LHCN-M2 (cell line): ENCODE data around the gene TRIM44. TPM values are rescaled to one million over a fixed set of nuclear protein-coding genes. Genes with fewer than 3 reads are reported as not detected.
A peak's percentile ranks its signal among the peaks of the same experiment; 100 is the strongest.
"Not testable (repeated sequence)": the region's sequence is repeated elsewhere in the genome, so short reads cannot be mapped to it uniquely, and the experiment has no call there.

Experiments used
- DNase-seq: peaks from one replicate; pipeline ENCODE4 v3.0.0-alpha.2; 2012; ENCODE audit warnings: low read depth
- total RNA-seq: library from RNA; depleted of rRNA; stranded (reverse); fragments of >200 nt; gene quantifications from 2 replicates; pipeline ENCODE4 v1.2.3, GENCODE V29; 2014

The TRIM44 gene
- total RNA-seq, 1 experiment from 2014 or later: 35.9 TPM

DNA sequence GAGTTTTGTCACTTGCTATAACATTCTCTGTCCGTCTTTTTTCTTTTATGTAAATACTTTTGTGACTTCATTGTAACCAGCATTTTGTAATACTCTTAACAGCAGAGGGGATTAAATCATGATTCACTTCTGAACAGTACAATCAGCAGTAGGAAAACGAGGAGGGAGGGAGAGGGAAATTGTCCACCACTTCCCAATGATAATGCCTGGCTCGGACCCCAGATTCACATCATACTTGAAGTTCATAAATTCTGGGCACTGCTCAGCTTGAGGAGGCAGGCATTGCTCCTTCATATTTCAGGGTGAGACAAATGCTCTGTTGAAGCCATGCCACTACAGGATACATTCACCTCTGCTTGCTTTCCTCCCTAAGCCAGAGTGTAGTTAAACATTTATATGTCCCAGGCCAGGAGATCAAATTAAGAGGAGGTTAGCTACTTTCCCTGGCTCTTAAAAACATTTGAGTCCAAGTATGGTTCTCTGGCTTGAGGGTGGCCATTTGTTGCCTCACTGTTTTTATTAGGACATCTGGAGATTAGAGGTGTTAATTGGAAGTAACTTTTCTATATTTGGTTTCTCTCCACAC lies 152.2 kb downstream of the TRIM44 start:
- no peak for DNase-seq

DNA sequence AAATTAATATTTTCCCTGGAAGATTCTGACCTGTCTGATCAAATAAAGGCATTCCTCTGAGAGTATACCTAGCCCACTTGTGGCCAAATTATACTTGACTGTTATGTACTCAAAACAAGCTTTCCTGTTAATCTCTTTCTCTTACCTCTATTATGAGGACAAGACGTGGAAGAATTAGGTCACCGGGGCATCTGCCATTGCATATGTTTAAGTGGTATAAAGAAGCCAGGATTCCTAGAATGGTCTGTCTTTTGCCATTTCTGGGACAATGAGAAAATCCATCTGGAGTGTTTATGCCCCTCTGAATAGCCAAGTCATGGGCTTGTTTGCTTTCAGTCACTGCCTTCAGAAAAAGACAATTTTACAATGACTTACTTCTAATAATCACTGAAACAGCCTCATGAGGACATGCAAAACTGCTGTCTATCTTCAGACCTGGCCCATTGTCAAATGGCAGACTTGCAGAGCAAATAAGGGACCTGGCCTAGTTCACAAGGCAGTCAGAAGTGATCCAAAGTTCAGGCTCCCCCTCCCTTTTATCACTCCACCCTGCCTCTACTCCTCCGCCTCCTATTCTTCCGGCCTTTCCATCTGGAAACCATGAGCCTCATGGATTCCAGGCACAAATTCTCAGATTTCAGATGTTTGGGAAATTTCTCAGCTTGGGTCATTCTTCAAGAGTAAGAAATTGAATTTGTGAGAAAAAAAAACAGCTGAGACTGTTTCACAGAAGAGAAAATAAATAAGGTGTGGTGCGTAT lies 153.2 kb downstream of the TRIM44 start:
- DNase-seq: peak; percentile 66

DNA sequence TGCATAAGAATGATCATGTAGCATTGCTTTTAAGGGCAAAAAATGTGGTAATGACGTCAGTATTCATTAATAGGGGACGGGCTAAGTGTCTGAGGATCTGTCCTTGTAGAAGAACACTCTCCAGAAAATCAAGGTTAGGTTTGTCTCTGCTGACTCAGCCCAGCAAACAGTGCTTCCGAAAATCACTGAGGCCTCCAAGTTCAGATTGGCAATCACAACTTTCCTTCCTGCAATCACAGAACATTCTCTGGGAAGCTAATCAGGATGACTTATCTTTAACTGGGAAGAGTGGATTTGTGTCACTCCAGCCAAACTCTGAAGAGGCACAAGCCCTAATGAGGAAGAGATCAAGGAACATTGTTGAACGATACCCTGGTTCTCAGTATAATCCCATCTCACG lies 158.0 kb downstream of the TRIM44 start:
- no peak for DNase-seq

DNA sequence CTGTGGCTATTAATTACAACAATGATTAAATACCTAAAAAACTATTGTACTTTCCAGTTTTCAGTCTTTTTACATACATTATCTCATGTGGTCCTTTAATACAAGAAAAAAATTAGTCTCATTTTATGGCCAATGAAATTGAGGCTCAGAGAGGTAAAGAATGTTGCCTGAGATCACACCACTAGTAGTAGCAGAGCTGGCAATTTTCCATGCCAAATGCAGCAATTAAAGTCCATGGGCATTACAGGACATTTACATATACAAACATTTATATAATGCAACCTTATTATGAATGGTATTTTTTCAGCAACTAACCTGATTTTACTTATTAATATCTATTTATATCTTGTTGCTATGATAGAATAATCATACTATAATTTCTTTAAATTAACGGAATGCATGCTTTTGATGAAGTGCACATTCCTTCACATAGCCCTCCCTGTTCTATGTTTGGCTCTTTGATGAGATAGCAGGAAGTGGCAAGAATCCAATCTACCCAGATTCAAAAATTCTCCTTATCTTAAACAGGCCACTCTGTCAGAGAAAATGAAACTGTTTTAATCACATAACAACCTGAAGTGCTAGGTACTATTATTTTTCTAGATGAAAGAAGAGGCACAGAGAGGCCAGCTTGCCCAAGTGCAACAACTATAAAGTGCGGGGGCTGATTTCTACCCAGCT lies 160.4 kb downstream of the TRIM44 start:
- no peak for DNase-seq

DNA sequence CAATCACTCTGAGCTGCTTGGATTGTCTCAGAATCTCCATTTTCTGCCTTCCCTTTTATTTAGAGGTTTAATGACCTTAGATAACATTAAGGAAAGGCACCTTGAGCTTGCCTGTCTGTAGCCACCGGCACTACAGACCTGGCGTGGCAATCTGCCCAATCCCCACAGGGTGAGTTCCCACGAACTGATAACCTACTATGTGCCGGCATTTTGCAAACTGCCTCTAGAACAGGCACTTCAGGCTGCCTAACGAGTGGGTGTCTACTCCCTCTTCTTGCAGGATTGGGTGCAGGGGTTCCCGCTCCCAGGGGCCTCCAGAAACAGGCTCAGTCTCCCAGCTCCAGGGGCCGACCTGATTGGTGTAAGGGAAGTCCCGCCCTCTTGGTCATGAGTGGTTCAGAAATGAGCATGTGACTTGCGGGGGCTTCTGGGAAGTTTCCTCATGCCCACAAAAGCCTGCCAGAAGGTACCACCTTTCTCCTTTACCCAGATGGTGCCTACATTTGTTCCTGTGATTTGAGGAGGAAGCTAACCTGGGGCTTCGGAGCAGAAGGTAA lies 161.2 kb downstream of the TRIM44 start:
- DNase-seq: no peak

DNA sequence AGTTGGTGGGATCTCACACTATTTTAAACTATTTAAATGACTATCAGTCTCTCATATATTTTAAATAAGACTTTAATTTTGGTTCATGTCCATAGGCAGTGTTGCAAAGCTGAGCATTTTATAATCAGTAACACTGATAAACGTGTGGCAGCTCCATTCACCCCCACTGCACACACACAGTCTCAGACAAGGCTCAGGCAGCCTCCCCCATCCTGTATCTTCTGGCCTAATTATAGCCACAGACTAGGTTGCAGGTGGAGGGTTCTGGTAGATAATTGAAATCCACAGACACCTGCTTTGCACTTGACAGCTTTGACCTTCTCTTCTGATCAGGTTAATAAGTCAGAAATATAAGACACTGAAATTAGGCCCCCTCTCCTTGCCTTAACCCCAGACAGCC lies 162.8 kb downstream of the TRIM44 start:
- DNase-seq: no peak

DNA sequence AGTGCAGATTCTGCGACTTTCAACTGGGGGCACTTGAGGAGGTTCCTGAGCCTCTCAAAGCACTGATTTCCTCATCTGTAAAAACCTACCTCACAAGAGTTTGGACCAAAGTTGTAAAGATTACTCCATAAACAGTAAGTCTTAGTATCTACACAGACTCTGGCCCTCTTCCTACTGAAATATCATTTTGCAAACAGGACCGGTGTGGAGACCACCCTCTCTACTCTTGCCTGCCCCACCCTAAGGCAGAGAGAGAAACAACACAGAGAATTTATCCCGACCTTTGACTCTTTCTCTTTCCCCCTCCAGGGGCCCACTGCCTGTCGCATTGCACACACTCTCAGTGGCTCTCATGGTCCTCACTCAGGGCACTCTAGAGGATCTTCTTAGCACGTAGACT lies 163.4 kb downstream of the TRIM44 start:
- no peak for DNase-seq

DNA sequence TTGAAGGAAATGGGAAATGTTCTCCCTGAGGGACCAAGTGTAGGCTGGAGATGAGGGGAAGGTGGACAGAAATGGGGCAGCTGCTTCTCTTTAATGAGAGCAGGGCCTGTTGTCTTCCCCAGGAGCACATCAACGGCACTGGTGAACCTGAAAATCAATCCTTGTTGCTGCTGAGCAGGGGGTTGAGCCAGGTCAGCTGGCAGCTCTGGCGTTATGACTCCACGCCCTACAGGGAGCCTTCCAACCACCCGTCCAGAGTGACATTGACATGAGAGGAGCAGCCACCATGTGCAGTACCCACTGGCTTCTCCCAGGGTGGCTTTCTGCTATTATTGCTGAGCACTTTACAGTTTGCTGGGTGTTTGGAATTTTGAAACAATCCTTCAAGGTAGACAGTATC lies 164.4 kb downstream of the TRIM44 start:
- no peak for DNase-seq

DNA sequence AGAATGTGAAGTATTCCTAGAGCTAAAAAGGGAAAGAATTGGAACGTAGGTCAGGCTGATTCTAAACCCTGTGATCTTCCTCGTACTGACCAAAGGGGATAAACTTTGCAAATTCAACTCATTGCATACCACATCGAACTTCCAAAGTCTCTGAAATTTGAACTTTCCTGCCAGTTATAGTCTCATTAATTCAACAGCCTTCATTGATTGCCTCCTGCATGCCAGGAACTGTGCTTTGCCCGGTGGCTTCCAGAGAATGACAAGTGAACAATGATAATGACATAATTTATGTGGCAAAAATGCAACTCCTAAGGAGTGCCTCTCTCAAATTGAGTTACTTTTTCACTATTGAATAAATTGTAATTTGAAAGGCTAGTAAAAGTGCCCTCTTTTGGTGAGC lies 173.6 kb downstream of the TRIM44 start:
- DNase-seq: no peak

DNA sequence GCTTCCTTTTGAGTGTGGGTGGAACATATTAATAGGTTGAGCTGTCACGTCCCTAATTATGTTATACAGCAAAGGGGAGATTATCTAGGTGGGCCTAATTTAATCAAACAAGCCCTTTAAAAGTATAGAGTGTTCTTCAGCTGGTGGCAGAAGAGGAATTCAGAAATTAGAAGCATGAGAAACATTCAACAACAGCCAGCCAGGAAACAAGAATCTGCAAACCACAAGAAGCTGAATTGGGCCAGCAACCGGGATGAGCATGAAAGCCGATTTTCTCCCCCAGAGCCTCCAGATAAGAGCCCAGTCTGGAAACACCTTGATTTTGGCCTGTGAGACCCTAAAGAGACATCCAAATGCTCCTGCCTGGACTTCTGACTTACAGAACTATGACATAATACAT lies 175.5 kb downstream of the TRIM44 start:
- DNase-seq: no peak

DNA sequence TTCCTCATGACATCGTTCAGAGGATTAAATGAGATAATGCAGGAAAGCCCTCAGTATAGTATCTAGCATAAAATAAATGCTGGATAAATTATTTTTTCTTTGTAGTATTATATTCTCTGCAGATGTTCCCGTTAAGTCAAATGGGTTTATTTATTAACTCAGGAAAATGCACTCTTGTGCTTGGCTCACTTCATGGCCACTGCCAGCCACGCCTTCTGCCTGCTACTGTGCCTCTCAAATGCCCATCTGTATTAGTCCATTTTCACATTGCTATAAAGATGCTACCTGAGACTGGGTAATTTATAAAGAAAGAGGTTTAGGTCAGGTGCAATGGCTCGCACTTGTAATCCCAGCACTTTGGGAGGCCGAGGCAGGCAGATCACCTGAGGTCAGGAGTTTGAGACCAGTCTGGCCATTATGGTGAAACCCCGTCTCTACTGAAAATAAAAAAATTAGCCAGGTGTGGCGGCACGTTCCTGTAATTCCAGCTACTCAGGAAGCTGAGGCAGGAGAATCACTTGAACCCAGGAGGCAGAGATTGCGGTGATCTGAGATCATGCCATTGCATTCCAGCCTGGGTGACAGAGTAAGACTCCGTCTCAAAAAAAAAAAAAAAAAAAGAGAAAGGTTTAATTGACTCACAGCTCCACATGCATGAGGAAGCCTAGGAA lies 176.3 kb downstream of the TRIM44 start:
- DNase-seq: not testable (repeated sequence)

DNA sequence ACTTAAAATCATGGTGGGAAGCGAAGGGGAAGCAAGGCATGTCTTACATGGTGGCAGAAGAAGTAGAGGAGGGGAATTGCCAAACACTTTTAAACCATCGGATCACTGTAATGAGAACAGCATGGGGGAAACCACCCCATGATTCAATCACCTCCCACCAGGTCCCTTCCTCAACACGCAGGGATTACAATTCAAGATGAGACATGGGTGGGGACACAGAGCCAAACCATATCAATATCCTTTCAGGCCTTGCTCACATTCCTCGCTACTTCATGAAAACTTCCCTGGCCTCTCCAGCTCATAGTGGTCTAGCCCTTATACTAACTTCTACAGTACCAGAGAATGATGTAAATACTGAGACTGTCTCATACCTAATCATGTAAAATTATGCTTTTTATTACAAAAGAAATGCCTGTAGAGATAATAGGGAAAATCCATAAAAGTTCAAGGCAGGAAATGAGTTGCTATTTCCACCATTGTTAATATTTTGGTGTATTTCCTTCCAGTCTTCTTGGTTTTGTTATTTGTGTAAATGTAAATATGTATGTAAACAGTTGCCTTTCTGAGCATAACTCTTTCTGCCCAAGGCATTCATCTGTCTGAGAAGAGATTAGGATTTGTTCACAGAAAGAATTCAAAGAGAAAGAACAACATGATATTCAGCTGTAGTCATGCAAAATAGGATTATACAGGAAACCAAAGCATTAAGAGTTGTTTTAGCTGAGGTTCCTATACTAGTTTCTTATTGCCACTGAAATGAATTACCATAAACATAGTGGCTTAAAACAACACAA lies 177.0 kb downstream of the TRIM44 start:
- DNase-seq: no peak

DNA sequence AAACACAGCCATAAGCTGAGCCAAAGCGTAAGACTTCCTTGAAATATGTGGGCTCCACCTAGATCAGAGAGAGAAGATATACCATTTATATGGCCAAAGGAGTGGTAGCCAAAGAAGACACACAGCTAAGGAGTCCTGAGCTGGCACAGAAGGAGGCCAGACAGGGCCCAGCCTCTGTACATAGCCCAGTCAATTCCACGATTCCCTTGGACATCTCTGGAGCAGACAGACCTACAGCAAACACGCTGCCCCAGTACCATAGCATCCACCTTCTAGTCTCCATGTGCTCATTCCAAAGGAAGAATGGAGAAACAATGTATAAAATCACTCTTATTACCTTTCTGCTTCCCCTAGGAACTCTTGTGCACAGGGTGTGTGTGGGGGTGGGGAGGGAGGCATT lies 179.2 kb downstream of the TRIM44 start:
- DNase-seq: no peak

DNA sequence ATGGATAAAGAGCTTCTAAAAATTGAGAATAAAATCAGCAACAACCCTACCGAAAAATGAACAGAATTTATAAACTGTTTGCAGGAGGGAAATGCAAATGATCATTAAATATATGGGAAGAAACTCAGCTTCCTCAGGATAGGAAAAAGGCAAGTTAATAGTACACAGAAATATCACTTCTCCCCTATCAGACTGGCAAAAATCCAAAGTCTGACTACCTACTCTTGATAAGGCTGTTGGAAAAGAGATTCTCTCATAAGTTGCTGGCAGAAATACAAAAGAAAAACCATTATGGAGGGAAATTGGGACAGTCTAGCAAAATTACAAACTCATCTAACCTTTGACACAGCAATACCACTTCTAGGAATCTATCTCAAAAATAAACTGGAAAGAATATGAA lies 180.4 kb downstream of the TRIM44 start:
- DNase-seq: no peak

DNA sequence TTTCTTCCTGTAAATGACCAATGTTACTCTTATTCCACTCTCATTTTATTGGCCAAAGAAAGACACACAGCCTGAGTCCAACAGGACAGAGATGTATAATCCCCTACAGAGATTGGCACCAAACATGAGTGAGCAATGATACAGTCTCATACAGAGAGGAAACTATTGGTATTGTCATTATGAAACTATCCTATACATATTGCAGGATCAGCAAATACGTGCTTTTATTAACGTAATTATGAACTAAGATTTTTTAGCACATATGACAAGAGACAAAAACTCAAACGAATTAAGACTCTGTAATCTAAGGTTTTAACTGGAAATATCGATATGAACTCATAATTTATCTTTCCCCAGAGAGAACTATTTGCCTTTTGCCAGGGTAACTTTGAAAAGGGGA lies 182.0 kb downstream of the TRIM44 start:
- DNase-seq: no peak

DNA sequence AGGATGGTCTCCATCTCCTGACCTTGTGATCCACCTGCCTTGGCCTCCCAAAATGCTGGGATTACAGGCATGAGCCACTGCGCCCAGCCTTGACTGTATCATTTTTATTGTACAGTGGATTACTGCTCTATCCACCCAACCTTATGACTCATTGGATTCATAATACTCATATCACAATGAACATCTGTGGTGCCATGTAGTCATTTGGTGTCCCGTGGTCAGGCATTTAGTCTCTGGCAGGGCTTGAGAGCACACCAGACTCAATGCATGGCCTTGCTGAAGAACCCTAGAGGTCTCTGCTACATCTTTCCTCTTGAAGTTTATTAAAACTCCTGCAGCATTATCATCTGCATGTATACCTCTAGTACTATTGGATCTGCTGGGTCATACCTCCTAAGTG lies 183.3 kb downstream of the TRIM44 start:
- DNase-seq: peak; percentile 61

DNA sequence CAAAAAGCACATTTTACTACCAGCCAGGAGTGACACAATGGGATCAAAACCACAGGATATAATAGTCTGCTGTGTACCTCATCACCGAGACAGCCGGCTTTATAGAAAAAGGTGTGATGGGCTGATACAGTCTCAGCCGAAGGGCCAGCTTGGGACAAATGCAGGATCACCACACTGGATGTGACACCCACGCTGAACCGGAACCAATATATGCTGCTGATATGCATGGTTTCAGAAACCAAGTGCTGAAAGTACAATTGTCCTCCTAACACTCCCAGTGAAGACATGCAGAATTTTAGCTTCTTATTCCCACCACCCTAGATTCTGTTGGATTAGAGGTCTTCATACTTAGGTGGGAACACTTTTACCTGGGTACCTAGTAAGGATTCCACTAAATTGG lies 184.3 kb downstream of the TRIM44 start:
- no peak for DNase-seq

DNA sequence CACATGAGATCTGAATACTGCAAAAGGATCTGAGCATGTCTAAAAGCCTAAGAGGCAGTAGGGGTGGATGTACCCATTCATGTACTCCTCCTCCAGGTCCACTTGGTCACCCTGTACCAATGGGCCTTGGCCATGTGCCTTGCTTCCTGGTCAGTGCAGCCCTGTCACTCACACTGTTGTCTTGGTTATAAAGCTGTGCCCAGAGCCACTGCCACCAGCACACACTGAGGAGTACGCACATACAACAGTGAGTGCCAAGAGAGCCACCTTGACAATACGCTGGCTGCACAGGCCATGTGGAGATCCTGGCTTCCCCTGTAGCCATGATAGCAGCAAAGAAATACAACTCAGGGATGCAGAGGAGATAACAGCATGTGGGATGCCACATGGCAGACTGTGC lies 184.9 kb downstream of the TRIM44 start:
- DNase-seq: no peak

DNA sequence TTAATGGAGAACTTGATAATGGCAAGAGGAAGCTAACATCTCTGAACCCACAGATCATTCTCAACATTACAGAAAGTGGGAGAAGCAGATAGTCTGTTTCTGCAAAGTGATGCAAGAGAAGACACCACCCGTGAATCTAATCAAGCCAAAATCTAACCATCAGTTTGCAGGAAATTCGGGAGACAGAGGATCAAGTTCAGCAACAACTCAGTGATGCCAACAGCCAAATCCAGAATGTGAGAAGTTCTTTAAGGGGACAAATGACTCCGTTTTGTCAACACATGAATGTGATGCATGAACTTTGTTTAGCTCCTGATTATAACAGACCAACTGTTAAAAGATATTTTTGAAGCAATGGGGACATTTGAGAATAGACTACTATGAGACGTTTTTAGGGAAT lies 186.0 kb downstream of the TRIM44 start:
- DNase-seq: no peak

DNA sequence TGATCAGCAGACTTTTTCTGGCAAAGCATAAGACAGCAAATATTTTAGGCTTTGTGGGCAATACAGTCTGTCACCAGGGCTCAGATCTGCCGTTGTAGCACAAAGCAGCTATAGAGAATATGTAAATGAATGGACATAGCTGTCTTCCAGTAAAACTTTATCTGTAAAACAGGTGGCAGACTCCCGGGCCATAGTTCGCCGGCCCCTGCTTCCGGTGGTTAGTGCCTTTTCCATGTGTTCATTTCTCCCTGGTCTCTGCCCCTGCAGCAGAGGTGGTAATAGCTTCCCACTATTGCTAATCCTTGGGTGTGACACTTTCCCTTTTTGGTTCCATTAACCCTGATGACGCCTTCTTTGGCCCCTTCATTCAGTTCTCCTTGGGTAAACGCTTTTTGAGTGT lies 187.6 kb downstream of the TRIM44 start:
- DNase-seq: no peak

DNA sequence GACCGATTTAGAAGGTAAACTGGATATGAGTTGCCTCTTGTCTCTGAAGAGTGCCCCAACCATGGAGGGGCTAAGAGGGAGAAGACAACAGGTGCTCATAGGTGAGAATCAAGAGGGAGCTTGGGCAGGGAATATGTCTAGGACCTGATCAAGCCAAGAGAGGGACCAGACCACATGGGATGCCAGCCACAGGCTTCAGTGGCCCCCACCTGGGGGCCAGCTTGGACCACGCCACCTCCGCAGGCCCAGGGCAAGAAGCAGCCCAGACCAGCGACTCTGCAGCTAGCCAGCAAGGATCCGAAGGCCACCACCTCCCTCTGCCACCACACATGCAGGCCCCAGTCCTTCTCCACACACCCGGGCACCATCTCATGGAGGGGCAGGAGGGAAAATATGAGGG lies 188.8 kb downstream of the TRIM44 start:
- DNase-seq: no peak
